CD4-positive, CD25-positive, alpha-beta regulatory T cell (primary cell): ENCODE data around the gene LY86. TPM values are rescaled to one million over a fixed set of nuclear protein-coding genes. Genes with fewer than 3 reads are reported as not detected.

Experiments used
- ATAC-seq, 2 donors: fragments of 150-1000 bp; cut with Tn5 transposase; one replicate each; pipeline ENCODE4 v1.10.0; 2021; ENCODE audit warnings: low read depth in 2 of 2, moderate number of reproducible peaks in 2 of 2, moderate library complexity in 1 of 2
- DNase-seq, 3 donors: peaks; one replicate each; pipeline versions ENCODE4 v3.0.0 to v3.0.0-alpha.2; 2012 to 2022; ENCODE audit warnings: mixed read lengths in 1 of 3
- H3K27ac ChIP-seq: one replicate; pipeline ENCODE4 v1.7.0; 2013; ENCODE audit warnings: mild to moderate bottlenecking, low read length; ENCODE audit not compliant: insufficient read depth, poor library complexity, severe bottlenecking
- H3K27me3 ChIP-seq: one replicate; pipeline ENCODE4 v1.7.0; 2013; ENCODE audit warnings: low read length; ENCODE audit not compliant: control insufficient read depth, insufficient read depth
- H3K36me3 ChIP-seq: one replicate; pipeline ENCODE4 v1.7.0; 2013; ENCODE audit warnings: mild to moderate bottlenecking, low read length, moderate library complexity; ENCODE audit not compliant: control insufficient read depth, insufficient read depth
- H3K4me1 ChIP-seq: 2 replicates; pipeline ENCODE4 v1.7.0; 2013; ENCODE audit warnings: mild to moderate bottlenecking, low read length; ENCODE audit not compliant: insufficient read depth, control insufficient read depth, poor library complexity, severe bottlenecking
- H3K4me3 ChIP-seq: one replicate; pipeline ENCODE4 v1.7.0; 2013; ENCODE audit warnings: low read depth, mild to moderate bottlenecking, low read length, moderate library complexity
- H3K9me3 ChIP-seq, 2 experiments: 1 replicate in 1 of 2; 2 replicates in 1 of 2; pipeline ENCODE4 v1.7.0; 2013; ENCODE audit warnings: low read length in 2 of 2, mild to moderate bottlenecking in 1 of 2, moderate library complexity in 1 of 2; ENCODE audit not compliant: control insufficient read depth in 2 of 2
- H3K27ac Mint-ChIP-seq, 3 donors: one replicate each; pipeline ENCODE4 v1.8.0; 2020 to 2022; ENCODE audit warnings: mild to moderate bottlenecking in 3 of 3, mixed read lengths in 3 of 3, moderate library complexity in 2 of 3
- H3K27me3 Mint-ChIP-seq: one replicate; pipeline ENCODE4 v1.8.0; 2022; ENCODE audit warnings: mild to moderate bottlenecking, mixed read lengths
- H3K36me3 Mint-ChIP-seq: one replicate; pipeline ENCODE4 v1.8.0; 2020; ENCODE audit warnings: mixed read lengths
- H3K4me1 Mint-ChIP-seq, 4 donors: one replicate each; pipeline ENCODE4 v1.8.0; 2020 to 2022; ENCODE audit warnings: mixed read lengths in 4 of 4, mild to moderate bottlenecking in 1 of 4
- H3K4me3 Mint-ChIP-seq, 4 donors: one replicate each; pipeline ENCODE4 v1.8.0; 2020 to 2022; ENCODE audit warnings: mild to moderate bottlenecking in 4 of 4, mixed read lengths in 4 of 4, moderate library complexity in 3 of 4
- H3K9me3 Mint-ChIP-seq, 7 donors: one replicate each; pipeline ENCODE4 v1.8.0; 2020 to 2022; ENCODE audit warnings: mixed read lengths in 7 of 7, mild to moderate bottlenecking in 3 of 7, moderate library complexity in 2 of 7
- polyA plus RNA-seq, 4 donors: library from polyadenylated mRNA; unstranded; fragments of 300-500 nt; fragmentation: Illumina TruSeq; gene quantifications; one replicate each; pipeline ENCODE4 v1.2.3, GENCODE V29; 2021
- total RNA-seq: library from RNA; stranded (reverse); gene quantifications from one replicate; pipeline ENCODE4 v1.2.3, GENCODE V29; 2022

The LY86 gene
- total and polyA plus RNA-seq, 5 donors from 2014 or later: 0.31 to 3.1 (median 1.4) TPM; not detected in 1

DNA sequence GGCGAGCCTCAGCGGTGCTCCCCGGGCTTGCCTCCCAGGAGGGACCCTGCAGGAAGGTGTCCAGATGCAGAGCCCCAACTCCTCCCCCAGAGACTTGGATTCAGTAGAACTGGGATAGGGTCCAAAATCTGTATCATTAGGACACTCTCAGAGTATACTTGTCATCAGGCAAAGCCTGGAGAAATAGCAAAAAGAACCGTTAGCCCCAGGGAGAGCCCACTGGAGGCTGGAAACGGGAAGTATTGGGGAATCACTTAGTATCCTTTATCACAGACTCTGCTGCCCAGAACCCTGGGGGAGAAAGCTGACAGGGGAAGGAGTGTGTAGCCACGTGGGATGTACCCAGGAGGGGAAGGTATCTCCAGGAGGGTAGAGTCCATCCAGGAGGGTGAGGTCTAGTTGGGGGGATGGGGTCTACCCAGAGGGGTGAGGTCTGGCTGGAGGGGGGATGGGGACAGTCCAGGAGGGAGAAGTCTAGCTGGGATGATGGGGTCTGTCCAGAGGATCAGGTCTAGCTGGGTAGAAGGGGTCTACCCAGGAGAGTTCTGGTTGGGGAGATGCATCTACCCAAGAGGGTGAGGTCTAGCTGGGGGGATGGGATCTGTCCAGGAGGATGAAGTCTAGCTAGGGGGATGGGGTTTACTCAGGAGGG, 107.2 kb downstream of the LY86 start:
- DNase-seq (no peak), ATAC-seq (no peak)
- H3K4me1 Mint-ChIP-seq: no peaks in the 10 kb centered on the region
- no peak overlapping the region for H3K4me3 ChIP-seq
- no peaks in the 10 kb centered on the region for H3K36me3 Mint-ChIP-seq
- no peaks in the 10 kb centered on the region for H3K9me3 ChIP-seq
- H3K36me3 ChIP-seq: no peaks in the 10 kb centered on the region
- no peaks in the 10 kb centered on the region for H3K4me1 ChIP-seq
- H3K27me3 Mint-ChIP-seq: peaks cover 16% of the 10 kb centered on the region
- H3K27me3 ChIP-seq: no peaks in the 10 kb centered on the region
- no peak overlapping the region for H3K4me3 Mint-ChIP-seq
- H3K9me3 Mint-ChIP-seq: peaks cover 0 to 3% (median 0%) of the 10 kb centered on the region in 7 donors
- no peak overlapping the region for H3K27ac Mint-ChIP-seq
- H3K27ac ChIP-seq: no peak overlapping the region

DNA sequence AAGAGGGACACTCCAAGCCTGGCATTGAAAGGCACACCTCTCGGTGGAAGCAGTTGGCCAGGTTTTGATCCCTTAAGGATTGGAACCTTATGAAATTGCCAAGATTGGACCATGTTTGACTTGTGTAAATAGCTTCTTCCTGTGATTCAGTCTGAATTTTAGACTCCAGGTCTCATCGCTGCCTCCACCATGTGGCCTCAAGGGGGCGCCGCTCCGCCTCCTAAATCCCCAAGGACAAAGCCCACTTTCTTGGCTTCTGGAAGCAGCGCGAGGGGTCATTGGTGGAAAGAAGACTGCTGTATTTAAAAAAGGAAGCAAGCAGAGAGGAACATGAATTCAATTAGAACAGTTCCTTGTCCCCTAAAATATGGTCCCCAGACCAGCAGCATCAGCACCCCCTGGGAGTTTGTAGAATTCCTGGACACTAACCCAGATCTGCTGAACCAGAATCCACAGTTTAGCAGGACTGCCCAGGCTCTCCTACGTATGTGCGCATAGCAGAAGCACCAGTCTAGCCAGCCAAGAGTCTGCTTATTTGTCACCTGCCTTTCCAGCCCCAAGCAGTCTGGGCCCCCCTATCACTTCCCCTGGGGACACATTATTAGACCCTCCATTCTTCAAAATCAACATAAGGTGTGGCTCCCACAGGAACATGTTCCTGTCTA, 108.5 kb downstream of the LY86 start:
- no peak for ATAC-seq
- H3K27me3 Mint-ChIP-seq: peaks cover 28% of the 10 kb centered on the region
- no peaks in the 10 kb centered on the region for H3K4me1 ChIP-seq

DNA sequence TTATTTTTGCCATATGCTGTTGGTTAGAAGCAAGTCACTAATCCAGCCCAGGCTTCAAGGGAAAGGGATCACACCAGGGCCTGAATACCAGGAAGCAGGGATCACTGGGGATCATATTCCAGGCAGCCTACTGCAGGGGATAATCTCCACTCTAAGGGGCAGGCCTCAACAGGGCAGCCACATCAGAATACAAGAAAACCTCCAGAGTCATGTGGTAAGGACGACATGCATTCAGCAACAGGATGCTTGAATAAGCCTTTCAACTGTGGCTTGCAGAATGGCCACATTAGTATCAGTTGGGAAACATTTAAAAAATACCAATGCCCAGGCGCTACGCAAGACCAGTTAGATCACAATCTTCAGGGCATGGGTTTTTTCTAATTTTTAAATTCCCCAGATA, 109.1 kb downstream of the LY86 start:
- no peaks in the 10 kb centered on the region for H3K36me3 ChIP-seq
- DNase-seq (no peak), ATAC-seq (no peak)
- no peaks in the 10 kb centered on the region for H3K9me3 ChIP-seq
- H3K27me3 ChIP-seq: no peaks in the 10 kb centered on the region
- Mint-ChIP-seq H3K27me3 (peaks cover 28% of the 10 kb centered on the region), H3K27ac (peak overlapping the region in 1 of 3 donors; percentile 15), H3K4me1 (peaks cover 0 to under 1% (median 0%) of the 10 kb centered on the region in 4 donors), H3K4me3 (no peak overlapping the region), H3K36me3 (no peaks in the 10 kb centered on the region), H3K9me3 (peaks cover 0 to 3% (median 0%) of the 10 kb centered on the region in 7 donors)
- H3K4me1 ChIP-seq: no peaks in the 10 kb centered on the region
- H3K27ac ChIP-seq: no peak overlapping the region
- H3K4me3 ChIP-seq: no peak overlapping the region

More for the DNA sequence above, 108.5 kb downstream of the LY86 start:
- DNase-seq: peak in 1 of 3 donors; percentile 47
- Histone ChIP-seq H3K36me3 (no peaks in the 10 kb centered on the region), H3K27me3 (no peaks in the 10 kb centered on the region), H3K27ac (no peak overlapping the region), H3K9me3 (no peaks in the 10 kb centered on the region), H3K4me3 (no peak overlapping the region)
- Mint-ChIP-seq H3K4me1 (no peaks in the 10 kb centered on the region), H3K9me3 (peaks cover 0 to 3% (median 0%) of the 10 kb centered on the region in 7 donors), H3K36me3 (no peaks in the 10 kb centered on the region), H3K27ac (no peak overlapping the region), H3K4me3 (no peak overlapping the region)

DNA sequence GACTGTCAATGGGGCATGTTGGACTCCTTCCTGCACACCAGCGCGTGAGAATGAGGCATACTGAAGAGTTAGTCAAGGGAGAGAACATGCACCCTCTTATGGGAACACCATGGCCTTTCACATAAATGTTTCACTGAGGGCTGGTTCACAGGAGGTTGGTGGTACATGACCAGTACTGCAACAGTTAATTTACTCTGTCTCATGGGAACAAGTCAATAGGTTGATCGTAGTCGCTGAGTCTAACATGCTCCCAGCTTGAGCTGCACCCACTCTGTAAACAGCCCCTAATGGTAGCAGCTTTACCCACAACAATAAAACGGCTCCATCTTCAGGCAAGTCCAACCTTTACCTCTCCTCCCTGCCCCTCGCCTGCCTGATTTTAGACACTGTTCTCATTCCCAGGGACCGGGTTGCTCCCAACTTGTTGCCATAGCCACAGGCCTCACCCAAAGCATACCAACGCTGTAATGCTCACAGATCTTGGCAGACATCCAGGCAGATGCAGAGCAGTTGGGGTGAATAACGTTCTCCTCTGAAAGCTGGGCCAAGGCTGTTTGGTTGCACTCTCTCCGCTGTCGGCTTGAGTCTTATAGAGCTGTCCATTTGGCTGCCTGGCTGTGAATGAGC, 111.3 kb downstream of the LY86 start:
- Mint-ChIP-seq H3K4me1 (peaks cover 0 to 5% (median 1%) of the 10 kb centered on the region in 4 donors), H3K27me3 (peaks cover 33% of the 10 kb centered on the region), H3K27ac (no peak overlapping the region), H3K9me3 (peaks cover 0 to 3% (median 0%) of the 10 kb centered on the region in 7 donors), H3K36me3 (no peaks in the 10 kb centered on the region), H3K4me3 (no peak overlapping the region)
- no peak overlapping the region for H3K27ac ChIP-seq
- no peak for ATAC-seq
- peaks cover 4% of the 10 kb centered on the region for H3K27me3 ChIP-seq
- DNase-seq: no peak
- no peaks in the 10 kb centered on the region for H3K9me3 ChIP-seq
- no peak overlapping the region for H3K4me3 ChIP-seq
- no peaks in the 10 kb centered on the region for H3K36me3 ChIP-seq
- H3K4me1 ChIP-seq: no peaks in the 10 kb centered on the region

DNA sequence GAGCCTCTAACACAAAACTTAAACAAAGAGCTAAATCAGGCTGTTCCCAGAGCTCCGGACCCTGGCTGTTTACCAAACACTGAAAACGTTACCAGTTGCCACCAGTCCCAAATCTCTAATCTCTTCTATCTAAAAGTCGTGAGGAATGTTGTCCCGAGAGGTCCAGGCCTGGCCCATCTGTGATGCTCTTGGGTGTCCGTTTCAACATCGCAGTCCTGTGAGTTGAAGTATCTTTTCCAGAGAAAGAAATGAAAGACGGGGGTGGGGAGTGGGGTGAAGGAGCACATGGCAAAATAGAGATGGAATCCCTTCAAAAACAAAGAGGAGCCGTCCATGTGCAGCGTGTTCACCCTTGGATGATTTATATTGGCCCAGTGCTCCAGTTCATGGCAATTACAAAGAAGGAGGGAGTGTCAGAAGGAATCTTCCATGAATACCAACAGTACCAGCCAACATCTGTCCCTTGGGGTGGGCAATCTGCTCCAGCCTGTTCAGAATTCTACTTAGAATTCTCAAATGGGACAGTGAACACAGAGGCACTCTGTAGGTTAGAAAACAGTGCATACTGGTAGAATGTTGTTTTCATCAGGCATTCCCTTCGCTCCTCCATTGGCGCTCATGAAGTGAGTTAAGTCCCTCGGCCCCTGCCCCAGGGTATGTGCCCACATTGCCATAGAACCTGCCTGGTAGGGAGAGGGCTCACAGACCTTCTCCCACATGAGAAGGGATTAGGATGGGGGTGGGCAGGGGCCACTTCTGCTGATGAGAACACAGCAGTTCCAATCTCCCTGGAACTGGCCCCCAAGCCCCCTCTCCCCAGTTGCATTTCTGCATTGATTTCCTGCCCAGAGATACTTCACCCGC, 112.1 kb downstream of the LY86 start:
- no peak overlapping the region for H3K27ac ChIP-seq
- no peak for ATAC-seq
- no peaks in the 10 kb centered on the region for H3K36me3 Mint-ChIP-seq
- peaks cover 0 to 3% (median 0%) of the 10 kb centered on the region in 7 donors for H3K9me3 Mint-ChIP-seq
- peaks cover 33% of the 10 kb centered on the region for H3K27me3 Mint-ChIP-seq
- peaks cover 4% of the 10 kb centered on the region for H3K27me3 ChIP-seq
- H3K27ac Mint-ChIP-seq: no peak overlapping the region
- H3K4me3 ChIP-seq: no peak overlapping the region
- no peaks in the 10 kb centered on the region for H3K36me3 ChIP-seq
- no peaks in the 10 kb centered on the region for H3K4me1 ChIP-seq
- no peak overlapping the region for H3K4me3 Mint-ChIP-seq
- peaks cover 0 to 5% (median 1%) of the 10 kb centered on the region in 4 donors for H3K4me1 Mint-ChIP-seq
- no peaks in the 10 kb centered on the region for H3K9me3 ChIP-seq
- DNase-seq: no peak

DNA sequence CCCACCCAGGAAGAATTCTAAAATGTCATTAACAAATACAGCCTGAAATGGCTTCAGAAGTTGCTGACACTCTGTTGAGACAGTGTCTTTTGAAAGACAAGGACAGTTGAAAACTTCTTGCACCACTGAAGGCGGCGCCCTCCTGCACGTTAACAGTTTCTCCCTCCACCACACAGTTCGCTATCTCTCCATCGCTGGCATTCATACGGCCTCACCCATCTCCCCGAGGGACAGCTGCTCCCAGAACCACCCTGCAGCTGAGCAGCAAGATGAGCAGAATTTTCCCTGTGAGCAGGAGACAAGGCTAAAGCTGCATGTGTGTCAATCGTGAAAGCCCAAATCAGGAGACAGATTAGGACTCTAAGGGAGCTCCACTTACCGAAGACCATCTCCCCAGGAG, 113.3 kb downstream of the LY86 start:
- Histone ChIP-seq H3K4me3 (no peak overlapping the region), H3K27me3 (peaks cover 4% of the 10 kb centered on the region), H3K9me3 (no peaks in the 10 kb centered on the region), H3K4me1 (no peaks in the 10 kb centered on the region), H3K27ac (no peak overlapping the region), H3K36me3 (no peaks in the 10 kb centered on the region)
- Mint-ChIP-seq H3K27ac (no peak overlapping the region), H3K27me3 (peaks cover 27% of the 10 kb centered on the region), H3K36me3 (no peaks in the 10 kb centered on the region), H3K4me3 (no peak overlapping the region), H3K9me3 (peaks cover 0 to 3% (median 0%) of the 10 kb centered on the region in 7 donors), H3K4me1 (peaks cover 0 to 5% (median 1%) of the 10 kb centered on the region in 4 donors)
- no peak for DNase-seq
- no peak for ATAC-seq

DNA sequence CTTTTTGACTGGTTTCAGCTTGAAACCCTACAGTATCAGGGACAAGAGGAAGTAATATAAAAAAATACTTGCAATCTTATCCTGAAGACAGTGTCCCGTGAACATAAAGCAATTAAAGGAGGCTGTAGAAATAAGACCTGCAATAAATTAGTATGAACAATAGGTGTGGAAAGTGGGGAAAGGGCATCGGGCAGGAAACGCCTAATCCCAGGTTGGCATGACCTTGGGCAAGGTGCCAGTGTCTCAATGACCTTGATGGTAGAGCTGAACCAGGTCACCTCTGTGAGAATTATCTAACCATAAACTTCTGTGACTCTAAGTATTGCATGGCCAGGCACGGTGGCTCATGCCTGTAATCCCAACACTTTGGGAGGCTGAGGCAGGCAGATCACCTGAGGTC, 115.2 kb downstream of the LY86 start:
- peaks cover 4% of the 10 kb centered on the region for H3K27me3 ChIP-seq
- Mint-ChIP-seq H3K36me3 (no peaks in the 10 kb centered on the region), H3K27me3 (peaks cover 25% of the 10 kb centered on the region), H3K4me1 (peaks cover 0 to 5% (median 1%) of the 10 kb centered on the region in 4 donors), H3K4me3 (no peak overlapping the region), H3K9me3 (no peaks in the 10 kb centered on the region), H3K27ac (peak overlapping the region in 1 of 3 donors; percentile 35)
- no peak for DNase-seq
- ATAC-seq: no peak
- no peak overlapping the region for H3K27ac ChIP-seq
- no peaks in the 10 kb centered on the region for H3K36me3 ChIP-seq
- H3K4me3 ChIP-seq: no peak overlapping the region
- no peaks in the 10 kb centered on the region for H3K9me3 ChIP-seq
- no peaks in the 10 kb centered on the region for H3K4me1 ChIP-seq
